ENCODE results near the gene RGS5.

The RGS5 gene

GRCh38 chr1:163145435-163145834 lies 57.3 kb downstream of the RGS5 start:
- no peak for DNase-seq (ENCODE audit: low read depth, low spot score)

GRCh38 chr1:163144418-163144817 lies 58.3 kb downstream of the RGS5 start:
- DNase-seq (ENCODE audit: low read depth, low spot score), result no peak

GRCh38 chr1:163142152-163142551 lies 60.6 kb downstream of the RGS5 start:
- no peak for DNase-seq (ENCODE audit: low read depth, low spot score)

- no peak for DNase-seq (ENCODE audit: low read depth, low spot score)
These were observed 61.2 kb downstream of the RGS5 start for GRCh38 chr1:163141556-163141955.

GRCh38 chr1:163137556-163138265 lies 65.0 kb downstream of the RGS5 start:
- no peak for DNase-seq (ENCODE audit: low read depth, low spot score)

GRCh38 chr1:163131981-163132380 lies 70.7 kb downstream of the RGS5 start:
- DNase-seq (ENCODE audit: low read depth, low spot score), result no peak

- no peak for DNase-seq (ENCODE audit: low read depth, low spot score)
These were observed 72.4 kb downstream of the RGS5 start for GRCh38 chr1:163130225-163130856.

GRCh38 chr1:163128282-163128681 lies 74.4 kb downstream of the RGS5 start:
- DNase-seq (ENCODE audit: low read depth, low spot score), result no peak

GRCh38 chr1:163124812-163125211 lies 77.9 kb downstream of the RGS5 start:
- no peak for DNase-seq (ENCODE audit: low read depth, low spot score)

- no peak for DNase-seq (ENCODE audit: low read depth, low spot score)
These were observed 82.3 kb downstream of the RGS5 start for GRCh38 chr1:163120372-163120771.

GRCh38 chr1:163119707-163120106 lies 83.0 kb downstream of the RGS5 start:
- DNase-seq (ENCODE audit: low read depth, low spot score), result no peak

GRCh38 chr1:163115887-163116286 lies 86.8 kb downstream of the RGS5 start:
- DNase-seq (ENCODE audit: low read depth, low spot score), result no peak

- no peak for DNase-seq (ENCODE audit: low read depth, low spot score)
These were observed 95.1 kb downstream of the RGS5 start for GRCh38 chr1:163107655-163108054.

- DNase-seq (ENCODE audit: low read depth, low spot score), result no peak
These were observed 96.2 kb downstream of the RGS5 start for GRCh38 chr1:163106364-163106987.

GRCh38 chr1:163104385-163105099 lies 98.2 kb downstream of the RGS5 start:
- DNase-seq (ENCODE audit: low read depth, low spot score), result no peak

- no peak for DNase-seq (ENCODE audit: low read depth, low spot score)
These were observed 100.1 kb downstream of the RGS5 start for GRCh38 chr1:163102590-163102989.

GRCh38 chr1:163095213-163095612 lies 107.5 kb downstream of the RGS5 start:
- DNase-seq (ENCODE audit: low read depth, low spot score), result no peak

GRCh38 chr1:163094589-163094988 lies 108.1 kb downstream of the RGS5 start:
- DNase-seq (ENCODE audit: low read depth, low spot score), result no peak

- DNase-seq (ENCODE audit: low read depth, low spot score), result no peak
These were observed 108.5 kb downstream of the RGS5 start for GRCh38 chr1:163094182-163094581.

GRCh38 chr1:163093579-163093978 lies 109.1 kb downstream of the RGS5 start:
- no peak for DNase-seq (ENCODE audit: low read depth, low spot score)

GRCh38 chr1:163093169-163093568 lies 109.5 kb downstream of the RGS5 start:
- DNase-seq (ENCODE audit: low read depth, low spot score), result no peak

Data from smooth muscle cell of the brain vasculature (primary cell).